SK-N-SH (cell line): ENCODE data around the gene TASP1. TPM values are rescaled to one million over a fixed set of nuclear protein-coding genes. Genes with fewer than 3 reads are reported as not detected.
A peak's percentile ranks its signal among the peaks of the same experiment; 100 is the strongest.

ENCODE experiments used
- CTCF ChIA-PET: fragments of 300-600, 350-600 bp; formaldehyde crosslinking; extraction: SDS; loops from one replicate; lab custom pipeline; 2021; lab: Yijun Ruan, JAX
- POLR2A ChIA-PET: fragments of 350-600 bp; sonication (Branson Sonifier 250); formaldehyde crosslinking; extraction: SDS; loops from one replicate; lab custom pipeline; 2020; ENCODE audit warnings: antibody characterized with exemption, inconsistent platforms; lab: Yijun Ruan, JAX
- DNase-seq: peaks from one replicate; pipeline ENCODE4 v3.0.0; 2012
- H2AFZ ChIP-seq: fragments of 200-600 bp; sonication (generic); 2 replicates; pipeline ENCODE4 v1.8.1; 2016; ENCODE audit warnings: antibody characterized with exemption, mild to moderate bottlenecking, low read depth
- H3F3A ChIP-seq: fragments of 200-600 bp; sonication (generic); replicated peaks from 2 replicates; pipeline ENCODE3; 2016; ENCODE audit warnings: antibody characterized with exemption, mild to moderate bottlenecking; ENCODE audit not compliant: insufficient read depth
- H3K27ac ChIP-seq, 2 experiments: fragments of 200-500 bp in 1 of 2; fragments of 200-600 bp in 1 of 2; sonication (Bioruptor generic) in 1 of 2; sonication (generic), shearing (Covaris generic) in 1 of 2; 2 replicates each; pipeline versions ENCODE4 v1.5.1 to v1.6.1; 2014 to 2016; ENCODE audit warnings: low read depth in 2 of 2, inconsistent platforms in 1 of 2, low read length in 1 of 2, mild to moderate bottlenecking in 1 of 2, mixed read lengths in 1 of 2
- H3K27me3 ChIP-seq: fragments of 200-600 bp; sonication (generic), shearing (Covaris generic); 2 replicates; pipeline ENCODE4 v1.6.1; 2016; ENCODE audit warnings: mixed run types; ENCODE audit not compliant: insufficient read depth
- H3K36me3 ChIP-seq, 2 experiments: fragments of 200-500 bp in 1 of 2; fragments of 200-600 bp in 1 of 2; sonication (Bioruptor generic) in 1 of 2; sonication (generic) in 1 of 2; replicated peaks in 1 of 2; 2 replicates each; pipeline versions ENCODE3 to v1.5.1; 2014 to 2016; ENCODE audit warnings: low read length in 1 of 2, mild to moderate bottlenecking in 1 of 2; ENCODE audit not compliant: insufficient read depth in 2 of 2, control insufficient read depth in 1 of 2
- H3K4me1 ChIP-seq, 2 experiments: fragments of 200-500 bp in 1 of 2; fragments of 200-600 bp in 1 of 2; sonication (Bioruptor generic) in 1 of 2; sonication (generic), shearing (Covaris generic) in 1 of 2; 2 replicates each; pipeline versions ENCODE4 v1.5.1 to v1.6.1; 2014 to 2016; ENCODE audit warnings: low read depth in 1 of 2, low read length in 1 of 2, mixed run types in 1 of 2; ENCODE audit not compliant: insufficient read depth in 2 of 2, control insufficient read depth in 1 of 2
- H3K4me2 ChIP-seq: fragments of 200-600 bp; sonication (generic), shearing (Covaris generic); 2 replicates; pipeline ENCODE4 v1.6.1; 2017; ENCODE audit warnings: mixed run types
- H3K4me3 ChIP-seq, 2 experiments: fragments of 200-500 bp in 1 of 2; fragments of 200-600 bp in 1 of 2; sonication (Bioruptor generic) in 1 of 2; sonication (generic), shearing (Covaris generic) in 1 of 2; 2 replicates each; pipeline versions ENCODE4 v1.5.1 to v1.8.1; 2014 to 2016; ENCODE audit warnings: low read depth in 2 of 2, inconsistent platforms in 1 of 2, low read length in 1 of 2, mild to moderate bottlenecking in 1 of 2, mixed read lengths in 1 of 2, moderate library complexity in 1 of 2
- H3K79me2 ChIP-seq: fragments of 200-600 bp; sonication (generic); 2 replicates; pipeline ENCODE4 v1.8.1; 2017; ENCODE audit warnings: mild to moderate bottlenecking; ENCODE audit not compliant: insufficient read depth
- H3K9ac ChIP-seq: fragments of 200-600 bp; sonication (generic); 2 replicates; pipeline ENCODE4 v1.6.1; 2017; ENCODE audit warnings: mixed run types
- H3K9me2 ChIP-seq: fragments of 200-600 bp; sonication (generic); 2 replicates; pipeline ENCODE4 v1.6.1; 2017; ENCODE audit warnings: mixed run types
- H3K9me3 ChIP-seq: fragments of 200-600 bp; sonication (generic); 2 replicates; pipeline ENCODE4 v1.6.1; 2017; ENCODE audit warnings: mixed run types, mild to moderate bottlenecking, moderate library complexity
- H4K20me1 ChIP-seq: fragments of 200-600 bp; sonication (generic); 2 replicates; pipeline ENCODE4 v1.6.1; 2017; ENCODE audit warnings: mild to moderate bottlenecking, mixed run types; ENCODE audit not compliant: insufficient read depth
- CHD2 ChIP-seq: fragments of 150-350 bp; IDR thresholded peaks from 2 replicates; pipeline ENCODE4 v1.6.1; 2018; ENCODE audit warnings: low read length; ENCODE audit not compliant: partially characterized antibody
- ELF1 ChIP-seq: IDR thresholded peaks from 2 replicates; pipeline ENCODE4 v1.4.0; 2012
- EZH2phosphoT487 ChIP-seq: fragments of 200-600 bp; sonication (generic); IDR thresholded peaks from 2 replicates; pipeline ENCODE4 v1.6.1; 2017; ENCODE audit warnings: low read depth, mixed run types, mild to moderate bottlenecking, antibody characterized with exemption, moderate library complexity, borderline replicate concordance
- JUND ChIP-seq: IDR thresholded peaks from 2 replicates; pipeline ENCODE4 v1.4.0; 2012
- MEF2A ChIP-seq: IDR thresholded peaks from 2 replicates; pipeline ENCODE4 v1.4.0; 2012; ENCODE audit warnings: low read depth, borderline replicate concordance
- NFIC ChIP-seq: IDR thresholded peaks from 2 replicates; pipeline ENCODE4 v1.4.0; 2012; ENCODE audit warnings: borderline replicate concordance
- NRF1 ChIP-seq: IDR thresholded peaks from 2 replicates; pipeline ENCODE4 v1.6.1; 2012; ENCODE audit warnings: low read depth, mild to moderate bottlenecking, low read length
- RAD21 ChIP-seq: IDR thresholded peaks from 2 replicates; pipeline ENCODE4 v1.6.1; 2012; ENCODE audit warnings: mild to moderate bottlenecking, low read length
- TAF1 ChIP-seq: IDR thresholded peaks from 2 replicates; pipeline ENCODE4 v1.6.1; 2012; ENCODE audit warnings: low read depth, mild to moderate bottlenecking, low read length, moderate library complexity, borderline replicate concordance
- TCF12 ChIP-seq: IDR thresholded peaks from 2 replicates; pipeline ENCODE4 v1.4.0; 2012
- WGBS: methylation state at CpG from one replicate; pipeline ENCODE4 v1.1.6; 2017; ENCODE audit warnings: low lambda C conversion rate; 5-methylcytosine and 5-hydroxymethylcytosine counted together
- polyA plus RNA-seq, 3 experiments: library from polyadenylated mRNA; depleted of rRNA; stranded (reverse); fragments of >200 nt; gene quantifications; 2 replicates each; pipeline ENCODE4 v1.2.3, GENCODE V29; 2012
- TF ChIP-seq, protein P1 (sequence below): fragments of 150-350 bp; IDR thresholded peaks from 2 replicates; pipeline ENCODE4 v1.6.1; 2016; ENCODE audit warnings: mild to moderate bottlenecking, low read depth, low read length
- TF ChIP-seq, protein P2 (sequence below): IDR thresholded peaks from 2 replicates; pipeline ENCODE4; 2012
- TF ChIP-seq, protein P3 (sequence below): fragments of 150-350 bp; IDR thresholded peaks from 2 replicates; pipeline ENCODE4 v1.6.1; 2017; ENCODE audit warnings: antibody characterized with exemption, low read length, low read depth, borderline replicate concordance
- TF ChIP-seq, protein P4 (sequence below): IDR thresholded peaks from 2 replicates; pipeline ENCODE4 v1.4.0; 2012; ENCODE audit warnings: low read depth, borderline replicate concordance
- TF ChIP-seq, protein P5 (sequence below): IDR thresholded peaks from 2 replicates; pipeline ENCODE4 v1.6.1; 2012; ENCODE audit warnings: mild to moderate bottlenecking, low read depth, low read length, moderate library complexity

Gene TASP1
- polyA plus RNA-seq, 1 of the 3 experiments (the other 2 are of a cell fraction) = 5.9 TPM

DNA sequence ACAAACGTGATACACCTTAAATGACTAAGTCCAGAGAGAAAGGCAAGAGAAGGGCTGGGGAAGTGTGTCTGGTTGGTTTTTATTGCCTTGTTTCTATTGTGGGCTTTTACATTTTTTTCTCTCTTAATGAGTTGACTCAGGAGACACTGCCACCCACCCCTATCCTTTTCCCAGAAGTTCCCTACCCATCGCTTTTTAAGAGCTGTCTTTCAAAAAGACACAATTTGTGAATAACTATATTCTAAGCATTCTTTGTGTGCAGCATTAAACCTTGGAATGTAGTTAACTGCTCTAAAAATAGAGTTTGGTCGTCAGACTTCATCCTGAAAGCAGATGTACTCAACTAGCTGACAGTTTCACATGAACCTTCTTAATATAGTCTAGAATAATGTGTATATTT lies 242.7 kb downstream of the TASP1 start:
- DNase-seq = no peak
- TF ChIP-seq ELF1 (no peak), MEF2A (0 out of 2 replicates have a peak, but pooled peaks have one; percentile 24)
- Histone ChIP-seq H3K27me3 (no peaks in the 10 kb centered on the region), H3K9me3 (no peaks in the 10 kb centered on the region), H3K9ac (no peak overlapping the region), H3K4me3 (no peak overlapping the region), H3K4me1 (peaks cover 0 to 13% of the 10 kb centered on the region in 2 experiments; a peak in 2 of 4 replicates), H3K27ac (peak overlapping the region; percentile 7 to 58; a peak in 3 of 4 replicates), H3F3A (no peaks in the 10 kb centered on the region), H4K20me1 (no peaks in the 10 kb centered on the region), H3K79me2 (no peaks in the 10 kb centered on the region), H3K4me2 (no peak overlapping the region), H3K9me2 (no peaks in the 10 kb centered on the region), H2AFZ (no peak overlapping the region), H3K36me3 (no peaks in the 10 kb centered on the region)
- ChIA-PET CTCF (interaction anchor here (0.8 kb wide), 1 partner anchor 10 kb away, joined by 4 read pairs; no protein-coding TSS in a partner anchor), POLR2A (no interaction called here)
- 65% methylated on average over 3 of the region's 3 CpGs for WGBS

DNA sequence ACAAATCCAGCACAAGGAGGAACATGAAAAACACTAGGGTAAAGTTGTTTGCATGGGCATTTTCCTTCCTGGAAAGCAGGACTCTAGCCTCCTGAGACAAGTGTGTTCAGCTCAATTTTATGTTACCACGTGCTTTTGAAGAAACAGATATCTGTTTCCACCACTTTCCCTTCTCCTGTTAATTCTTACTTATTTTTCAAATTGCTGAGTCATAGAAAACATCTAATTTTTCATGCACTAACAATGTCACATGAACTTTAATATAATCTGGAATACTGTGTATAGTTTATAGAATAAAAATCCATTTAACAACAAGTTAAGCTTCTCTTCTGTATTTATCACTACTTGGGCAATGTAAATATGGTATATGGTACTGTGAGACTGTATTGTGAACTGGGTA lies 243.5 kb downstream of the TASP1 start:
- Histone ChIP-seq H4K20me1 (no peaks in the 10 kb centered on the region), H3K9me2 (no peaks in the 10 kb centered on the region), H3K9me3 (no peaks in the 10 kb centered on the region), H3K27ac (peak overlapping the region; percentile 7 to 37; a peak in 2 of 4 replicates), H3K4me2 (no peak overlapping the region), H2AFZ (no peak overlapping the region), H3K4me3 (no peak overlapping the region), H3K79me2 (no peaks in the 10 kb centered on the region), H3K9ac (no peak overlapping the region), H3K27me3 (no peaks in the 10 kb centered on the region), H3K36me3 (no peaks in the 10 kb centered on the region), H3K4me1 (peaks cover 0 to 13% of the 10 kb centered on the region in 2 experiments; a peak in 2 of 4 replicates), H3F3A (no peaks in the 10 kb centered on the region)
- CTCF ChIA-PET = no interaction called here
- TF ChIP-seq TCF12 (no peak), RAD21 (no peak), TAF1 (no peak), EZH2phosphoT487 (no peak), NFIC (no peak), CHD2 (no peak), ELF1 (no peak), NRF1 (no peak), JUND (no peak)
- TF ChIP-seq, protein P1, sequence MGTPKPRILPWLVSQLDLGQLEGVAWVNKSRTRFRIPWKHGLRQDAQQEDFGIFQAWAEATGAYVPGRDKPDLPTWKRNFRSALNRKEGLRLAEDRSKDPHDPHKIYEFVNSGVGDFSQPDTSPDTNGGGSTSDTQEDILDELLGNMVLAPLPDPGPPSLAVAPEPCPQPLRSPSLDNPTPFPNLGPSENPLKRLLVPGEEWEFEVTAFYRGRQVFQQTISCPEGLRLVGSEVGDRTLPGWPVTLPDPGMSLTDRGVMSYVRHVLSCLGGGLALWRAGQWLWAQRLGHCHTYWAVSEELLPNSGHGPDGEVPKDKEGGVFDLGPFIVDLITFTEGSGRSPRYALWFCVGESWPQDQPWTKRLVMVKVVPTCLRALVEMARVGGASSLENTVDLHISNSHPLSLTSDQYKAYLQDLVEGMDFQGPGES = no peak
- TF ChIP-seq, protein P2, sequence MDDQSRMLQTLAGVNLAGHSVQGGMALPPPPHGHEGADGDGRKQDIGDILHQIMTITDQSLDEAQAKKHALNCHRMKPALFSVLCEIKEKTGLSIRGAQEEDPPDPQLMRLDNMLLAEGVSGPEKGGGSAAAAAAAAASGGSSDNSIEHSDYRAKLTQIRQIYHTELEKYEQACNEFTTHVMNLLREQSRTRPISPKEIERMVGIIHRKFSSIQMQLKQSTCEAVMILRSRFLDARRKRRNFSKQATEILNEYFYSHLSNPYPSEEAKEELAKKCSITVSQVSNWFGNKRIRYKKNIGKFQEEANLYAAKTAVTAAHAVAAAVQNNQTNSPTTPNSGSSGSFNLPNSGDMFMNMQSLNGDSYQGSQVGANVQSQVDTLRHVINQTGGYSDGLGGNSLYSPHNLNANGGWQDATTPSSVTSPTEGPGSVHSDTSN = no peak
- TF ChIP-seq, protein P3, sequence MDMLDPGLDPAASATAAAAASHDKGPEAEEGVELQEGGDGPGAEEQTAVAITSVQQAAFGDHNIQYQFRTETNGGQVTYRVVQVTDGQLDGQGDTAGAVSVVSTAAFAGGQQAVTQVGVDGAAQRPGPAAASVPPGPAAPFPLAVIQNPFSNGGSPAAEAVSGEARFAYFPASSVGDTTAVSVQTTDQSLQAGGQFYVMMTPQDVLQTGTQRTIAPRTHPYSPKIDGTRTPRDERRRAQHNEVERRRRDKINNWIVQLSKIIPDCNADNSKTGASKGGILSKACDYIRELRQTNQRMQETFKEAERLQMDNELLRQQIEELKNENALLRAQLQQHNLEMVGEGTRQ = no peak
- TF ChIP-seq, protein P4, sequence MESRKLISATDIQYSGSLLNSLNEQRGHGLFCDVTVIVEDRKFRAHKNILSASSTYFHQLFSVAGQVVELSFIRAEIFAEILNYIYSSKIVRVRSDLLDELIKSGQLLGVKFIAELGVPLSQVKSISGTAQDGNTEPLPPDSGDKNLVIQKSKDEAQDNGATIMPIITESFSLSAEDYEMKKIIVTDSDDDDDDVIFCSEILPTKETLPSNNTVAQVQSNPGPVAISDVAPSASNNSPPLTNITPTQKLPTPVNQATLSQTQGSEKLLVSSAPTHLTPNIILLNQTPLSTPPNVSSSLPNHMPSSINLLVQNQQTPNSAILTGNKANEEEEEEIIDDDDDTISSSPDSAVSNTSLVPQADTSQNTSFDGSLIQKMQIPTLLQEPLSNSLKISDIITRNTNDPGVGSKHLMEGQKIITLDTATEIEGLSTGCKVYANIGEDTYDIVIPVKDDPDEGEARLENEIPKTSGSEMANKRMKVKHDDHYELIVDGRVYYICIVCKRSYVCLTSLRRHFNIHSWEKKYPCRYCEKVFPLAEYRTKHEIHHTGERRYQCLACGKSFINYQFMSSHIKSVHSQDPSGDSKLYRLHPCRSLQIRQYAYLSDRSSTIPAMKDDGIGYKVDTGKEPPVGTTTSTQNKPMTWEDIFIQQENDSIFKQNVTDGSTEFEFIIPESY = no peak
- TF ChIP-seq, protein P5, sequence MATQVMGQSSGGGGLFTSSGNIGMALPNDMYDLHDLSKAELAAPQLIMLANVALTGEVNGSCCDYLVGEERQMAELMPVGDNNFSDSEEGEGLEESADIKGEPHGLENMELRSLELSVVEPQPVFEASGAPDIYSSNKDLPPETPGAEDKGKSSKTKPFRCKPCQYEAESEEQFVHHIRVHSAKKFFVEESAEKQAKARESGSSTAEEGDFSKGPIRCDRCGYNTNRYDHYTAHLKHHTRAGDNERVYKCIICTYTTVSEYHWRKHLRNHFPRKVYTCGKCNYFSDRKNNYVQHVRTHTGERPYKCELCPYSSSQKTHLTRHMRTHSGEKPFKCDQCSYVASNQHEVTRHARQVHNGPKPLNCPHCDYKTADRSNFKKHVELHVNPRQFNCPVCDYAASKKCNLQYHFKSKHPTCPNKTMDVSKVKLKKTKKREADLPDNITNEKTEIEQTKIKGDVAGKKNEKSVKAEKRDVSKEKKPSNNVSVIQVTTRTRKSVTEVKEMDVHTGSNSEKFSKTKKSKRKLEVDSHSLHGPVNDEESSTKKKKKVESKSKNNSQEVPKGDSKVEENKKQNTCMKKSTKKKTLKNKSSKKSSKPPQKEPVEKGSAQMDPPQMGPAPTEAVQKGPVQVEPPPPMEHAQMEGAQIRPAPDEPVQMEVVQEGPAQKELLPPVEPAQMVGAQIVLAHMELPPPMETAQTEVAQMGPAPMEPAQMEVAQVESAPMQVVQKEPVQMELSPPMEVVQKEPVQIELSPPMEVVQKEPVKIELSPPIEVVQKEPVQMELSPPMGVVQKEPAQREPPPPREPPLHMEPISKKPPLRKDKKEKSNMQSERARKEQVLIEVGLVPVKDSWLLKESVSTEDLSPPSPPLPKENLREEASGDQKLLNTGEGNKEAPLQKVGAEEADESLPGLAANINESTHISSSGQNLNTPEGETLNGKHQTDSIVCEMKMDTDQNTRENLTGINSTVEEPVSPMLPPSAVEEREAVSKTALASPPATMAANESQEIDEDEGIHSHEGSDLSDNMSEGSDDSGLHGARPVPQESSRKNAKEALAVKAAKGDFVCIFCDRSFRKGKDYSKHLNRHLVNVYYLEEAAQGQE = no peak
- POLR2A ChIA-PET = no interaction called here
- no peak for DNase-seq
- 90% methylated on average over 1 of the region's 1 CpG for WGBS
